ENCODE results near the gene TMEM131L. TPM values are rescaled to one million over a fixed set of nuclear protein-coding genes. Genes with fewer than 3 reads are reported as not detected.
A peak's percentile ranks its signal among the peaks of the same experiment; 100 is the strongest.
"Not testable (repeated sequence)": the region's sequence is repeated elsewhere in the genome, so short reads cannot be mapped to it uniquely, and the experiment has no call there.

The TMEM131L gene
- polyA plus RNA-seq, 3 donors: 11.2 to 58.3 (median 26.0) TPM

DNA sequence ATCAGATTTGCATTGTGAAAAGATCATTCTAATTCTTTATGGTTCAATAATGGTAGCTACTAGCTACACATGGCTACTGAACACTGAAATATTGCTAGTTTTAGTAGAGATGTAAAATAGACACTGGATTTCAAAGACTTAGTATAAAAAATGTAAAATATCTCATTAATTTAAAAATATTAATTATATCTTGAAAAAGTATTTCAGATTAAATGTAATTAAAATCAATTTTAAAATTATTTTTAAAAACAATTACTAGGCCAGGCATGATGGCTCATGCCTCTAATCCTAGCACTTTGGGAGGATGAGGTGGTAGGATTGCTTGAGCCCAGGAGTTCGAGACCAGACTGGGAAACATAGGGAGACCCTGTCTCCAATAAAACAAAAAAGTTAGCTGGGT lies 197.5 kb downstream of the TMEM131L start:
- H3K27me3 Mint-ChIP-seq (ENCODE audit: low read depth in 3 of 3): peaks cover 0 to 5% (median 1%) of the 10 kb centered on the region in 3 donors
- Histone ChIP-seq H3K4me3 (replicated peaks in 1 of 3; ENCODE audit: low read depth in 2 of 3, low read length in 3 of 3) (no peak overlapping the region), H3K4me1 (ENCODE audit: control insufficient read depth in 1 of 2, insufficient read depth in 2 of 2, low read length in 2 of 2) (peaks cover 38 to 48% of the 10 kb centered on the region in 2 donors), H4K20me1 (ENCODE audit: insufficient read depth, low read length) (no peaks in the 10 kb centered on the region), H2AFZ (ENCODE audit: insufficient read depth, low read depth, low read length, poor library complexity, severe bottlenecking) (no peak overlapping the region), H3K9ac (ENCODE audit: insufficient read depth, low read length, poor library complexity, severe bottlenecking) (no peak overlapping the region), H3K27me3 (ENCODE audit: control insufficient read depth in 2 of 2, insufficient read depth in 2 of 2, low read length in 2 of 2) (no peaks in the 10 kb centered on the region), H3K4me2 (replicated peaks; ENCODE audit: extremely low read depth, low read length, poor library complexity, severe bottlenecking) (no peak overlapping the region), H3K36me3 (replicated peaks in 1 of 2; ENCODE audit: control insufficient read depth in 1 of 2, insufficient read depth in 2 of 2, low read length in 2 of 2) (no peaks in the 10 kb centered on the region), H3K79me2 (ENCODE audit: insufficient read depth, low read length) (peaks cover 21% of the 10 kb centered on the region), H3K9me3 (replicated peaks in 1 of 2; ENCODE audit: control insufficient read depth in 1 of 2, insufficient read depth in 1 of 2, low read length in 2 of 2) (peaks cover 5 to 17% of the 10 kb centered on the region in 2 donors), H3K27ac (ENCODE audit: low read depth in 1 of 2, low read length in 2 of 2) (peak overlapping the region in 1 of 2 donors; percentile 82)
- TF ChIP-seq, protein P1, sequence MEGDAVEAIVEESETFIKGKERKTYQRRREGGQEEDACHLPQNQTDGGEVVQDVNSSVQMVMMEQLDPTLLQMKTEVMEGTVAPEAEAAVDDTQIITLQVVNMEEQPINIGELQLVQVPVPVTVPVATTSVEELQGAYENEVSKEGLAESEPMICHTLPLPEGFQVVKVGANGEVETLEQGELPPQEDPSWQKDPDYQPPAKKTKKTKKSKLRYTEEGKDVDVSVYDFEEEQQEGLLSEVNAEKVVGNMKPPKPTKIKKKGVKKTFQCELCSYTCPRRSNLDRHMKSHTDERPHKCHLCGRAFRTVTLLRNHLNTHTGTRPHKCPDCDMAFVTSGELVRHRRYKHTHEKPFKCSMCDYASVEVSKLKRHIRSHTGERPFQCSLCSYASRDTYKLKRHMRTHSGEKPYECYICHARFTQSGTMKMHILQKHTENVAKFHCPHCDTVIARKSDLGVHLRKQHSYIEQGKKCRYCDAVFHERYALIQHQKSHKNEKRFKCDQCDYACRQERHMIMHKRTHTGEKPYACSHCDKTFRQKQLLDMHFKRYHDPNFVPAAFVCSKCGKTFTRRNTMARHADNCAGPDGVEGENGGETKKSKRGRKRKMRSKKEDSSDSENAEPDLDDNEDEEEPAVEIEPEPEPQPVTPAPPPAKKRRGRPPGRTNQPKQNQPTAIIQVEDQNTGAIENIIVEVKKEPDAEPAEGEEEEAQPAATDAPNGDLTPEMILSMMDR (IDR thresholded peaks at IDR 0.05): no peak
- intact Hi-C loops (cut with micrococcal nuclease): loop anchor here in 1 of 2 donors (2.0 kb wide), 1 partner anchor 13 kb away; no protein-coding TSS in a partner anchor
- H3K36me3 Mint-ChIP-seq: peaks cover 35 to 44% of the 10 kb centered on the region in 2 donors
- H3K9me3 Mint-ChIP-seq: peaks cover 16 to 37% (median 33%) of the 10 kb centered on the region in 7 donors
- peaks cover 62% of the 10 kb centered on the region for H3K4me1 Mint-ChIP-seq
- no peak for DNase-seq
- H3K27ac Mint-ChIP-seq: peak overlapping the region in 1 of 7 donors; percentile 99
- WGBS (ENCODE audit: insufficient coverage): no CpG with 5 or more reads among the region's 1 CpG
- no peak overlapping the region for H3K4me3 Mint-ChIP-seq

- H3K79me2 ChIP-seq (ENCODE audit: insufficient read depth, low read length); H3K27me3 ChIP-seq (ENCODE audit: control insufficient read depth in 2 of 2, insufficient read depth in 2 of 2, low read length in 2 of 2); H3K36me3 ChIP-seq (replicated peaks in 1 of 2; ENCODE audit: control insufficient read depth in 1 of 2, insufficient read depth in 2 of 2, low read length in 2 of 2); H3K27ac ChIP-seq (ENCODE audit: low read depth in 1 of 2, low read length in 2 of 2); H3K4me3 Mint-ChIP-seq; H4K20me1 ChIP-seq (ENCODE audit: insufficient read depth, low read length); intact Hi-C loops (cut with micrococcal nuclease); H3K4me3 ChIP-seq (replicated peaks in 1 of 3; ENCODE audit: low read depth in 2 of 3, low read length in 3 of 3); H2AFZ ChIP-seq (ENCODE audit: insufficient read depth, low read depth, low read length, poor library complexity, severe bottlenecking); H3K27me3 Mint-ChIP-seq (ENCODE audit: low read depth in 3 of 3); H3K9ac ChIP-seq (ENCODE audit: insufficient read depth, low read length, poor library complexity, severe bottlenecking); H3K4me2 ChIP-seq (replicated peaks; ENCODE audit: extremely low read depth, low read length, poor library complexity, severe bottlenecking); DNase-seq: not testable (repeated sequence)
- Mint-ChIP-seq H3K4me1 (peaks cover 40% of the 10 kb centered on the region), H3K9me3 (peaks cover 16 to 41% (median 37%) of the 10 kb centered on the region in 7 donors), H3K27ac (peak overlapping the region in 1 of 7 donors; percentile 7), H3K36me3 (peaks cover 31 to 37% of the 10 kb centered on the region in 2 donors)
- H3K9me3 ChIP-seq (replicated peaks in 1 of 2; ENCODE audit: control insufficient read depth in 1 of 2, insufficient read depth in 1 of 2, low read length in 2 of 2): peaks cover 5 to 17% of the 10 kb centered on the region in 2 donors
- H3K4me1 ChIP-seq (ENCODE audit: control insufficient read depth in 1 of 2, insufficient read depth in 2 of 2, low read length in 2 of 2): peaks cover 11 to 20% of the 10 kb centered on the region in 2 donors
- WGBS (ENCODE audit: insufficient coverage): no CpG with 5 or more reads among the region's 1 CpG
These were observed 200.3 kb downstream of the TMEM131L start for GRCh38 chr4:153666505-153666904.

Measured in CD14-positive monocyte (primary cell).